ENCODE measurements around the gene CNEP1R1.

Gene CNEP1R1

GRCh38 chr16:50065241-50065623 is 40.2 kb downstream of the CNEP1R1 start:
- no peak for DNase-seq (ENCODE audit: low read depth)

- peak; percentile 62 for DNase-seq (ENCODE audit: low read depth)
Observed at GRCh38 chr16:50065624-50066481, 40.8 kb downstream of the CNEP1R1 start, which contains the start of gene HEATR3. HEATR3 (plus strand) TSS chr16:50065970; CDS start chr16:50066132, 162 bp downstream.

GRCh38 chr16:50066482-50067289 is 41.7 kb downstream of the CNEP1R1 start:
- DNase-seq (ENCODE audit: low read depth), result no peak

- DNase-seq (ENCODE audit: low read depth), result peak; percentile 31
Observed at GRCh38 chr16:50067290-50067853, 42.3 kb downstream of the CNEP1R1 start.

- DNase-seq (ENCODE audit: low read depth), result peak; percentile 28
Observed at GRCh38 chr16:50068550-50068949, 43.5 kb downstream of the CNEP1R1 start.

- no peak for DNase-seq (ENCODE audit: low read depth)
Observed at GRCh38 chr16:50069060-50069459, 44.0 kb downstream of the CNEP1R1 start.

GRCh38 chr16:50071075-50071671 is 46.1 kb downstream of the CNEP1R1 start:
- no peak for DNase-seq (ENCODE audit: low read depth)

- DNase-seq (ENCODE audit: low read depth), result no peak
Observed at GRCh38 chr16:50072730-50073129, 47.7 kb downstream of the CNEP1R1 start.

GRCh38 chr16:50079397-50080140 is 54.5 kb downstream of the CNEP1R1 start:
- DNase-seq (ENCODE audit: low read depth), result no peak

- no peak for DNase-seq (ENCODE audit: low read depth)
Observed at GRCh38 chr16:50081428-50082018, 56.5 kb downstream of the CNEP1R1 start.

GRCh38 chr16:50083996-50084395 is 59.0 kb downstream of the CNEP1R1 start:
- no peak for DNase-seq (ENCODE audit: low read depth)

- no peak for DNase-seq (ENCODE audit: low read depth)
Observed at GRCh38 chr16:50086176-50086575, 61.2 kb downstream of the CNEP1R1 start.

Data from non-pigmented ciliary epithelial cell (primary cell).